COR-L47 (cell line): ENCODE data around the gene RTN4RL1.

ENCODE experiments used
- DNase-seq: peaks from one replicate; lab custom pipeline; 2025; lab: John Stamatoyannopoulos, UW

Gene RTN4RL1

GRCh38 chr17:1977583-1978395 lies 47.3 kb downstream of the RTN4RL1 start:
- no peak for DNase-seq

GRCh38 chr17:1976683-1977064 lies 48.5 kb downstream of the RTN4RL1 start:
- DNase-seq: no peak

GRCh38 chr17:1976000-1976682 lies 49.0 kb downstream of the RTN4RL1 start:
- DNase-seq: no peak

GRCh38 chr17:1975573-1975972 lies 49.6 kb downstream of the RTN4RL1 start:
- no peak for DNase-seq

GRCh38 chr17:1972487-1973160 lies 52.5 kb downstream of the RTN4RL1 start:
- DNase-seq: no peak

GRCh38 chr17:1970843-1971384 lies 54.2 kb downstream of the RTN4RL1 start:
- no peak for DNase-seq

GRCh38 chr17:1969712-1970111 lies 55.4 kb downstream of the RTN4RL1 start:
- DNase-seq: no peak

- no peak for DNase-seq
Measured at GRCh38 chr17:1967213-1967612, 57.9 kb downstream of the RTN4RL1 start.

- DNase-seq: no peak
Measured at GRCh38 chr17:1966274-1967086, 58.7 kb downstream of the RTN4RL1 start.

GRCh38 chr17:1965556-1966273 lies 59.4 kb downstream of the RTN4RL1 start:
- no peak for DNase-seq

GRCh38 chr17:1963250-1963649 lies 61.9 kb downstream of the RTN4RL1 start:
- no peak for DNase-seq

GRCh38 chr17:1961189-1961588 lies 63.9 kb downstream of the RTN4RL1 start:
- no peak for DNase-seq

- DNase-seq: no peak
Measured at GRCh38 chr17:1960545-1960912, 64.6 kb downstream of the RTN4RL1 start.

GRCh38 chr17:1959871-1960544 lies 65.1 kb downstream of the RTN4RL1 start:
- no peak for DNase-seq

GRCh38 chr17:1958134-1958881 lies 66.8 kb downstream of the RTN4RL1 start:
- no peak for DNase-seq

GRCh38 chr17:1957037-1957436 lies 68.1 kb downstream of the RTN4RL1 start:
- no peak for DNase-seq

GRCh38 chr17:1956134-1956533 lies 69.0 kb downstream of the RTN4RL1 start:
- no peak for DNase-seq

- DNase-seq: no peak
Measured at GRCh38 chr17:1953831-1954230, 71.3 kb downstream of the RTN4RL1 start.

- no peak for DNase-seq
Measured at GRCh38 chr17:1951920-1952319, 73.2 kb downstream of the RTN4RL1 start.

- DNase-seq: no peak
Measured at GRCh38 chr17:1949754-1950153, 75.4 kb downstream of the RTN4RL1 start.
